Middle frontal gyrus (tissue), 1 donor: Measurements from ENCODE around the gene ASCL5.

ENCODE experiments used
- DNase-seq: peaks from one replicate; pipeline ENCODE4 v3.0.0-alpha.2; 2015; ENCODE audit warnings: low spot score; ENCODE audit errors: extremely low spot score

The ASCL5 gene

DNA sequence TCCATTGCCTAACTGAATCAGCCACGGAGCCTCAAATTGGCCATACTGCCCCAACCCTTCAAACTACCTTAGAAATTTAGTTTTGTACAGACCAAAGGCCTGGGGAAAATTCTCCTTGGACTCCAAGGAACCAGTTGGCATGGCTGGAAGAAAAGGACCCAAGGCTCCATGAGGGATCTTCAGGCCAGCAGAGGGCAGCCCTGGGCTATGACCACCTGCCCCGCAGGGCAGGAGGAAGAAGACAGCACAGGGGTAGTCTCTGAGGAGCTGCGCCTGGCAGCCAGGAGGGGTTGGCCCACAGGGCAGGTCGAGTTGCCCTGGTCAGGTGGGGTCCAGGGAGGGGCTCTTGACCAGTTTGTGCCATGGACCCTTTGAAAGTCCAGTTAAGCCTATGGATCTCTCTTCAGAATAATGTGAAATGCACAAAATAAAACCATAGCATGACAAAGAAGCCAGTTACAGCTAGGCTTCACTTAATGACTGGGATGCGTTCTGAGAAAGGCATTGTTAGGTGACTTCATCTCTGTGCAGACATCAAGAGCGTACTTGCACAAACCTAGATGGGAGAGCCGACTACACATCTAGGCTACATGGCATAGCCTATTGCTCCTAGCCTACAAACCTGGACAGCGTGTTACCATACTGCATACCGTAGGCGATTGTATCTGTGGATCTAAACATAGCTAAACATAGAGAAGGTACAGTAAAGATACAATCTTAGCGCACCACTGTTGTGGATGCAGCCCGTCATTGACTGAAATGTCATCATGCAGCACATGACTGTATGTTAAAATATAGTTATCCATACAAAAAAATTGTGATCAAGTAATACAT lies 40.9 kb downstream of the ASCL5 start:
- no peak for DNase-seq

- DNase-seq = no peak
Observed at GRCh38 chr1:201084295-201084694, 42.7 kb downstream of the ASCL5 start.

DNA sequence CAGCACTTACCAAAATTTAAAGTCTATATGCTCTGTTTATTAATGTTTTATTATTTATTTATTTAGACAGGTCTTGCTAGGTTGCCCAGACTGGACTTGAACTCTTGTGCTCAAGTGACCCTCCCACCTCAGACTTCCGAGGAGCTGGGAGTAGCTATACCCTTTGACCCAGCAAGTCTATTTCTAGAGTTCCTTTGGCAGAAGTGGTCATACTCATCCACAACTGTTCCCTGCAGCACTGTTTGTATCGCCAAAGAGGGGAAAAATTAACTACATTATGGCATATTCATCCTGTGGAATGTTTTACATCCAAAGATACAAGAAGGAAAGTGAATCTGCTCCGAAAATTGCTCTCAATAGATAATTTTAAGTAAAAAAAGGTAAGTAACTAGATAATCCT lies 43.2 kb downstream of the ASCL5 start:
- DNase-seq = no peak

DNA sequence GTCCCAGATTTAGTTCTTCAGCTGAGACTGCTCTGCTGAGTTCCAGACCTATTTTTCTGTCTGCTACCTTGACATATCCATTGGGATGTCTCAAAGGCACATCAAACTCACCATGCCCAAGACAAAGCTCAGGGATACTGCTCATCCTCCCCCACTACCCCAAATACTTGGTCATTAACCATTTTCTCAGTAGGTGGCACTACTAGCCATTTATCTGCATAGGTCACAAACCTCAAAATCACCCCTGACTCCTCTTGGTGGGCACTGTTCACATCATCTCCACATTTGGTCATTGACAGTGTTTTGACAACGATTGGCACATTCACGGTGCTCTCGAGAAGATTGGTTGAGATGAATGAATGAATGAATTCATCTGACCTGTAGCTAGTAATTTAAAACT lies 46.8 kb downstream of the ASCL5 start:
- DNase-seq = no peak

DNA sequence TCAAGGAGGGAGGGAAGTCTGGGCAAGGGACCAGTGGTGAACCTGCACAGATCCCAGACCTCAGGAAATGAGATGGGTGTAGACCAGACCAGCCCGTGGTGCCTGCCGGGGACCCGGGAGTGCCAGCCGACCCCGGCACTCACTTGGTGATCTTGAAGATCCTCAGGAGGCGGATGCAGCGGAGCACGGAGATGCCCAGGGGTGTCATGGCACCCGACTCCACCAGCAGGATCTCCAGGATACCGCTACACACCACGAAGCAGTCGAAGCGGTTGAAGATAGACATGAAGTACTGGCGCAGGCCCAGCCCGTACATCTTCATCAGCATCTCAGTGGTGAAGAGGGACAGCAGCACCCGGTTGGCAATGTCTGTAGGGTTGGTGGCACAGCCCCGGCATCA lies 49.2 kb downstream of the ASCL5 start:
- DNase-seq = no peak

DNA sequence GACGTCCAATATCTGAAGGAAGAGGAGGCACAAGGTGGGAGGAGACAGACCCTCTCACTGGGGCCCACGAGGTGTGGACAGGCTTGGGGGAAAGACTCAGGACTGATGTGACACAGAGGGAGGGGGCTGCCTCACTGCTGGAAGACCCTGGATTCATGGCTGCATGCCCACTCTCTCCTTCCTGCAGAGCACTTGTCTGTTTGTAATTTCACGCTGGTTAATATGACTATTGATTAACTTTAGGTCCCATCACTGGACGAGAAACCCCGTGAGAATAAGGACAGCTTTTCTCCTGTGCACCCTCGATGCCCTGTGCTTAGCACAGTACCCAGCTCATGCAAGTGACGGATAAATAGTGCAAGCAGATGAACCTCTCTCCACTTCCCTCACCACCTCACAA lies 49.9 kb downstream of the ASCL5 start:
- no peak for DNase-seq

GRCh38 chr1:201076092-201076491 lies 50.9 kb downstream of the ASCL5 start:
- DNase-seq = no peak

- DNase-seq = no peak
Observed at GRCh38 chr1:201074018-201074417, 53.0 kb downstream of the ASCL5 start.

DNA sequence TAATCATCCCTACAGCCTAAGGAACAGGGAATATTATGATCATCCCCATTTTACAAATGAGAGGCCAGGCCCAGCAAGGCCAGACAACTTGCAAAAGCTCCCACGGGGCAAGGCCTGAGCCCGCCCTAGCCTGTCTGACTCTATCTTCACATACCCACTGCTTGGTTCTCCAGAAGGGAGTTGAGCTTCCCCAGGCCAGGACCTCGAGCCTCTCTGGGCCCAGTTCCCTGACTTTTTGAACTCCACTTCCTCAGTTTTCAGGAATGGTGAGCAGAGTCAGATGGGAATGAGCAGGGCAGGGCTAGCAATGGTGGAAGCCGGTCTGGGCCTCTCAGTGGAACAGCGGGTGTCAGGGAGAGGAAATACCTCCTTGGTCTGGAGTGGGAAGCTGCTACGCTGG lies 54.1 kb downstream of the ASCL5 start:
- DNase-seq = no peak

- DNase-seq = no peak
Observed at GRCh38 chr1:201072149-201072548, 54.8 kb downstream of the ASCL5 start.

GRCh38 chr1:201069636-201070035 lies 57.3 kb downstream of the ASCL5 start:
- no peak for DNase-seq

DNA sequence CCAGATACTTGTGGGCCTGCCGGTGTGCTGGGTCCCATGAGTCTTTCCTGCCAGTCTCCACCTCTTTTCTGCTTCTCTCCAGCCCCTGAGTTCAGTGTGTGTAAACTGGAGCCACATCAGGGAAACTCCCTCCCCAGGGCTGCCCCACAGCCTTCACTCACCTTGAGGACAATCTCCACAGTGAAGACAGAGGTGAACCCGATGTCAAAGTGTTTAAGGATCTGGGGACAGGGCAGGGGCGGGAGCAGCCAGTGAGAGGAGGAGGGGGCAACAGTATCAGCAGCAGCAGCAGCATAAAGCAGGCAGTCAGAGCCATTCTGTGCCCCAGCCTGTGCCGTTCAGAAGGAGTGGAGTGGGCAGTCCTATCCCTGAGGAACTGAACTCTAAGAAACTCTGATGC lies 58.0 kb downstream of the ASCL5 start:
- no peak for DNase-seq

- DNase-seq = no peak
Observed at GRCh38 chr1:201066986-201067385, 60.0 kb downstream of the ASCL5 start.

- no peak for DNase-seq
Observed at GRCh38 chr1:201065686-201066085, 61.3 kb downstream of the ASCL5 start.

DNA sequence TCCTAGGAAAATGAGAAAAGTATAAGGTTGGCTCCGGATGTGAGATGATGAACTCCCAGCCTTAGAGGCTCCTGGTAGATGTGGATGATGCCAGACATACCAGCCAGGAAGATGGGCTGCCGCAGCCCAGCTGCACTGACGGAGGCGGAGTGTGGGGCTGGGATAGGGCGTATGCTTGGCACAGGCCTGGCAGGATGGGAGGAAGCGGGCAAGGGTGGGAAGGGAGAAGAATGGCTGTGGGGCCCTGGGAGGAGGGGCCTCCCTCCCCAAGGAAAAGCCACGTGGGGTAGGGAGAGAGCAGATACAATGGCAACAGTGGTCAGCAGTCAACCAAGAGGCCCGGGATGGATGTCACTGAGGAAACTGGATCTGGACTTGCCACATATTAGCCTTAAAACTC lies 62.2 kb downstream of the ASCL5 start:
- no peak for DNase-seq
